ENCODE results near the gene SUN1. TPM values are rescaled to one million over a fixed set of nuclear protein-coding genes. Genes with fewer than 3 reads are reported as not detected.

SUN1 gene
- total RNA-seq, 4 donors from 2014 or later = 225 to 475 (median 263) TPM

DNA sequence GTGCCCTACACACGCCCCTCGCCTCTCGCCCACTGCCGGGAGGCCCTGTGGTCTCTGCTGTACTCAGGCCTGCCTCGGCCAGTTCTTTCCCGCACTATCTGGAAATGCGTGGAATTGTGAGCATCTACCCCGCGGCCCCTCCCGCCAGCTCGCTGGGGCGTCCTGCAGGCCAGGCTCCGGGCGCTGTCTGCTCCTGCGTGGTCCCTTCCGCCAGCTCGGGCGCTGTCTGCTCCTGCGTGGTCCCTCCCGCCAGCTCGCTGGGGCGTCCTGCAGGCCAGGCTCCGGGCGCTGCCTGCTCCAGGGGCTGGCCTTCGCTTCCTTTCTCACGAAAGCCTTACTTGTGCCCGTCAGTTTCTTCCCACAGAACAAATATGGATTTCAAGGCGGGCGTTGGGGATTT lies 59.0 kb downstream of the SUN1 start:
- Histone ChIP-seq H3K27ac (no peak overlapping the region), H3K4me3 (no peak overlapping the region), H3K9me3 (no peaks in the 10 kb centered on the region), H3K36me3 (peaks cover 84% of the 10 kb centered on the region), H3K4me1 (no peaks in the 10 kb centered on the region), H3K27me3 (no peaks in the 10 kb centered on the region)
- WGBS = 96% methylated on average over 29 of the region's 29 CpGs
- no peak for DNase-seq (ENCODE audit: low spot score in 2 of 2)
- TF ChIP-seq POLR2A (IDR thresholded peaks at IDR 0.05) (no peak), POLR2AphosphoS5 (IDR thresholded peaks at IDR 0.05) (no peak), EP300 (IDR thresholded peaks at IDR 0.05) (no peak)
- TF ChIP-seq, protein P1, sequence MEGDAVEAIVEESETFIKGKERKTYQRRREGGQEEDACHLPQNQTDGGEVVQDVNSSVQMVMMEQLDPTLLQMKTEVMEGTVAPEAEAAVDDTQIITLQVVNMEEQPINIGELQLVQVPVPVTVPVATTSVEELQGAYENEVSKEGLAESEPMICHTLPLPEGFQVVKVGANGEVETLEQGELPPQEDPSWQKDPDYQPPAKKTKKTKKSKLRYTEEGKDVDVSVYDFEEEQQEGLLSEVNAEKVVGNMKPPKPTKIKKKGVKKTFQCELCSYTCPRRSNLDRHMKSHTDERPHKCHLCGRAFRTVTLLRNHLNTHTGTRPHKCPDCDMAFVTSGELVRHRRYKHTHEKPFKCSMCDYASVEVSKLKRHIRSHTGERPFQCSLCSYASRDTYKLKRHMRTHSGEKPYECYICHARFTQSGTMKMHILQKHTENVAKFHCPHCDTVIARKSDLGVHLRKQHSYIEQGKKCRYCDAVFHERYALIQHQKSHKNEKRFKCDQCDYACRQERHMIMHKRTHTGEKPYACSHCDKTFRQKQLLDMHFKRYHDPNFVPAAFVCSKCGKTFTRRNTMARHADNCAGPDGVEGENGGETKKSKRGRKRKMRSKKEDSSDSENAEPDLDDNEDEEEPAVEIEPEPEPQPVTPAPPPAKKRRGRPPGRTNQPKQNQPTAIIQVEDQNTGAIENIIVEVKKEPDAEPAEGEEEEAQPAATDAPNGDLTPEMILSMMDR (IDR thresholded peaks at IDR 0.05) = no peak

DNA sequence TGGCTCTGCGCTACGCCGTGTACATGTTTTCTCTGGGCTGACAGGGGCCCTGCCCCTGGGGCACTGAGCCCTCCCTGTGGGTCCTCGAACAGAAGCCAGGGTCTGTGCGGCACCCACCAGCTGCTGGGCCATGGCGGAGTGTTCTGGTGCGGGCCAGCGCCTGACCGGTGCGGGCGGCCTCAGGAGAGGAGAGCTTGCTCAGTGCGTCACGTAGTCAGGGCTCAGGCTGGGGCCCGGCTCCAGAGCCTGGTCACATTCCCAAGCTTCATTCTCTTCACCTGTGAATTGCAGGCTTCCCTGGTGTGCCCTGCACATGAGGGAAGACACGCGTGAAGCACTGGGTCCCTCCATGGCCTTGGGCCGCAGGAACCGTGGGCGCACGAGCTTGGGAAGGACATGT lies 59.5 kb downstream of the SUN1 start:
- Histone ChIP-seq H3K27ac (no peak overlapping the region), H3K9me3 (no peaks in the 10 kb centered on the region), H3K27me3 (no peaks in the 10 kb centered on the region), H3K4me3 (no peak overlapping the region), H3K4me1 (no peaks in the 10 kb centered on the region), H3K36me3 (peaks cover 84% of the 10 kb centered on the region)
- DNase-seq (ENCODE audit: low spot score in 2 of 2) = no peak
- 95% methylated on average over 8 of the region's 20 CpGs for WGBS
- TF ChIP-seq POLR2AphosphoS5 (IDR thresholded peaks at IDR 0.05) (no peak), EP300 (IDR thresholded peaks at IDR 0.05) (no peak), POLR2A (IDR thresholded peaks at IDR 0.05) (no peak)

DNA sequence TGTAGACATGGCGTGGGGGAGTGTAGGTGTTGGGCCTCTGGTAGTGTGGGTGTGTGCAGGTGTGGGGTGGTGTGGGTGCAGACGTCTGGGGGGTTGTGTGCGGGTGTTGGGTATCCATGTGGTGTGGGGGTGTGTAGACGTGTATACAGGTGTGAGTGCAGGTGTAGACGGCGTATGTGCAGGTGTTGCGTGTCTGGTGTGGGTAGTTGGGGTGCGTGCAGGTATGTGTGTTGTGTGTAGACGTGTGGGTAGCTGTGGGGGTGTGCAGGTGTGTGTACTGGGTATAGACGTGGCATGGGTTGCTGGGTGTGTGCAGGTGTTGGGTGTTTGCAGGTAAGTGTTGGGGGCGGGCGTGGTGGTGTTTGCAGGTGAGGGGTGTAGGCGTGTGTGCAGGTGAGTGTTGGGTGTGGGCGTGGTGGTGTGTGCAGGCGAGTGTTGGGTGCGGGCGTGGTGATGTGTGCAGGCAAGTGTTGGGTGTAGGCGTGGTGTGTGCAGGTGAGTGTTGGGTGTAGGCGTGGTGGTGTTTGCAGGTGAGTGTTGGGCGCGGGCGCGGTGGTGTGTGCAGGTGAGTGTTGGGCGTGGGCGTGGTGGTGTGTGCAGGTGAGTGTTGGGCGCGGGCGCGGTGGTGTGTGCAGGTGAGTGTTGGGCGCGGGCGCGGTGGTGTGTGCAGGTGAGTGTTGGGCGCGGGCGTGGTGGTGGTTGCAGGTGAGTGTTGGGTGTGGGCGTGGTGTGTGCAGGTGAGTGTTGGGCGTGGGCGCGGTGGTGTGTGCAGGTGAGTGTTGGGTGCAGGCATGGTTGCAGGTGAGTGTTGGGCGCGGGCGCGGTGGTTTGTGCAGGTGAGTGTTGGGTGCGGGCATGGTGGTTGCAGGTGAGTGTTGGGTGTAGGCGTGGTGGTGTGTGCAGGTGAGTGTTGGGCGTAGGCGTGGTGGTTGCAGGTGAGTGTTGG lies 60.6 kb downstream of the SUN1 start:
- DNase-seq (ENCODE audit: low spot score in 2 of 2) = no peak
- 92% methylated on average over 48 of the region's 48 CpGs for WGBS
- no peak overlapping the region for H3K27ac ChIP-seq

DNA sequence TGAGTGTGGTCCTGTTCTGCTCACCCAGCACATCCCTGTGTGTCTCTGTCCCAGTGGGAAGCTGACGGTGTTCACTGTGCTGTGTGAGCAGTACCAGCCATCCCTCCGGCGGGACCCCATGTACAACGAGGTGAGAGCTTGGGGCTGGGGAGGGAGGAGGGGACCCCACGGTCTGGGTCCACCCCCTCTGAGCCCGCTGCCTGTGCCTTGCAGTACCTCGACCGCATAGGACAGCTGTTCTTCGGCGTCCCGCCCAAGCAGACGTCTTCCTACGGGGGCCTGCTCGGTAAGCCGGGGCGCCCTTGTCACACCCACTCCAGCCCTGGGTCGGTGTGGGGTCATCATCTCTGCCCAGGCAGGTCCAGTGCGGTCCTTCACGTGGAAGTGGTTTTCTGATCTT lies 61.4 kb downstream of the SUN1 start:
- WGBS = 82% methylated on average over 13 of the region's 19 CpGs
- no peaks in the 10 kb centered on the region for H3K9me3 ChIP-seq

More for the DNA sequence above, 60.6 kb downstream of the SUN1 start:
- Histone ChIP-seq H3K4me1 (no peaks in the 10 kb centered on the region), H3K36me3 (peaks cover 84% of the 10 kb centered on the region), H3K4me3 (no peak overlapping the region), H3K9me3 (no peaks in the 10 kb centered on the region), H3K27me3 (no peaks in the 10 kb centered on the region)
- TF ChIP-seq EP300 (IDR thresholded peaks at IDR 0.05) (no peak), POLR2AphosphoS5 (IDR thresholded peaks at IDR 0.05) (no peak), POLR2A (IDR thresholded peaks at IDR 0.05) (no peak)
- TF ChIP-seq, protein P1 (IDR thresholded peaks at IDR 0.05) = no peak

DNA sequence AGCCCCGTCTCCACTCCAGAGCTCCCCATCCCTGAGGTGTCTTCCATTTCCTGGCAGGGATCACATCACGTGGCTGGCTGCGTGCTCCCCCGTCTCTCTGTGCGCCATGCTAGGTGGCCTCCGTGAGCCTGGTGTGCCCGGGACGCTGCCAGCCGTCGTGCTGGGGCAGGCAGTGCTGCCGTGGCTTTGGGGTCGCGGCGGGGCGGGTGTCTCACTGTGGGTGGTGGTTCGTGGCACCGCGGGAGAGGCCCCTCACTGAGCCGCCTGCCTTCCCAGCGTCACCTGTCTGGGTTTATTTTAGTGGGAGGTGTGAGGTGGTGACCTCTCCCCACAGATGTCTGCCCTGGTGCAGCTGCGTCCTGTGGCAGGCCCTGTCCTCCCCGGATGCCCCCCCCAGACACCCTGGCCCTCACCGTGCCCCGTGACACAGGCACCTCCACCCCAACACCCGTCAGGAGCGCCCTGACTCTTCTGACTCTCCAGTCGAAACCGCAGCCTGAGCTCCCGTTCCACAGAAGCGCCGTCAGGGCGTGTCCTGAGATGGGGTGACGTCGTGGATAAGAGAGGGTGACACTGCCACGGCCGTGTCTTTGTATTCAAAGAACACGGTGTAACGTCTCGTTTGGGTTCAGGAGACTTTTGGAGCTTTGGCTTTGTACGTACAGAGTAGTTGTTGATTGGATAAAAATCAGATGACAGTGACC lies 62.0 kb downstream of the SUN1 start:
- Histone ChIP-seq H3K36me3 (peaks cover 77% of the 10 kb centered on the region), H3K4me3 (no peak overlapping the region), H3K9me3 (no peaks in the 10 kb centered on the region), H3K27me3 (no peaks in the 10 kb centered on the region), H3K27ac (no peak overlapping the region), H3K4me1 (no peaks in the 10 kb centered on the region)
- WGBS = 92% methylated on average over 28 of the region's 40 CpGs
- no peak for TF ChIP-seq POLR2AphosphoS5 (IDR thresholded peaks at IDR 0.05)
- no peak for TF ChIP-seq POLR2A (IDR thresholded peaks at IDR 0.05)
- no peak for TF ChIP-seq EP300 (IDR thresholded peaks at IDR 0.05)
- TF ChIP-seq, protein P1 (IDR thresholded peaks at IDR 0.05) = no peak
- DNase-seq (ENCODE audit: low spot score in 2 of 2) = no peak

More for the DNA sequence above, 61.4 kb downstream of the SUN1 start:
- DNase-seq (ENCODE audit: low spot score in 2 of 2) = no peak
- Histone ChIP-seq H3K4me1 (no peaks in the 10 kb centered on the region), H3K27me3 (no peaks in the 10 kb centered on the region), H3K27ac (no peak overlapping the region), H3K4me3 (no peak overlapping the region), H3K36me3 (peaks cover 82% of the 10 kb centered on the region)
- TF ChIP-seq POLR2A (IDR thresholded peaks at IDR 0.05) (no peak), POLR2AphosphoS5 (IDR thresholded peaks at IDR 0.05) (no peak), EP300 (IDR thresholded peaks at IDR 0.05) (no peak)
- TF ChIP-seq, protein P1 (IDR thresholded peaks at IDR 0.05) = no peak

Data from suprapubic skin (tissue), 4 donors.